Stimulated activated CD4-positive, alpha-beta T cell treated with anti-CD3 and anti-CD28 coated beads, Interleukin-4, amount 100 ng/mL, for 1 hour (primary cell): ENCODE data around the gene KIF21B.

ENCODE experiments used
- DNase-seq: peaks from one replicate; pipeline ENCODE4 v3.0.0-alpha.2; 2020

KIF21B gene

DNA sequence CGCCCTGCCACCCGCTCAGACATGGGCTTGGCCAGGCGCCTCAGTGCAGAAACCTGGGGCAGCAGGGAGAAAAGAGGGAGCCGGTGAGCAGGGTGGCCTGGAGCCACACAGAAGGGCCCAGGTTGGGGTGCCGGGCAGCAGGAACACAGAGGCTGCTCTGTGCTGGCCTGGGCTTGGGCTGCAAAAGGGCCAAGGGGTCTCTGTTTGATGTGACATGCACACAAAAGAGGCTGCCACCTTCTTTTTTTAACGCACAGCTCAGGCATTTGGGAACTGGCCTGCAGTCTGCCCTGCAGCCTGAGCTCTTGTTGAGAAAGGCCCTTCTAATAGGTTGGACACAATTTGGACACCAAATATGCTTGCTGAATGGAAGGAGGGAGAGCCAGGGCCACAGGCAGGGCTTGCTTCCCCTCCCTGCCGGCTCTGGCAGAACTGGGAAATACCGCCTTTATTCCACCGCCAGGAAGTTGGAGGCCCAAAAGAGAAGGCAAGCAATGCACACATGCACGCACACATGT, 32.4 kb downstream of the KIF21B start:
- no peak for DNase-seq

DNA sequence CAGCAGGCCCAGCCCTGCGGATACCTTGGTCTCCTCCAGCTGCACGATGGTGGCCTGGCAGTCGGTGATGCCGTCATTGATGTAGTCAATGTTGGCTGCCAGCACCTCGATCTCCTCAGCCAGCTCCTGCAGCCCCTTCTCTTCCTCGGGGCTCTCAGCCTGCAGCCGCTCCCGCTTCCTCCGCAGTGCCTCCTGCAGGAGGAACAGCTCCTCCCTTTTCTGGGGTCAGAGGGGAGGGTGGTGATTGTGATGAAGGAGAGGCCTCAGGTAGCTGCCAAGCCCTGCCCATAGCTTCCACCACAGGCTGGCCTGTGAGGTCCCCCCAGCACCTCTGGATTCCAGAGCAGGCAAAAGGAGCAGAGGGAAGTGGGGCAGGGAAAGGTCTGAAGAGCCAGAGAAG, 33.4 kb downstream of the KIF21B start:
- DNase-seq: no peak

DNA sequence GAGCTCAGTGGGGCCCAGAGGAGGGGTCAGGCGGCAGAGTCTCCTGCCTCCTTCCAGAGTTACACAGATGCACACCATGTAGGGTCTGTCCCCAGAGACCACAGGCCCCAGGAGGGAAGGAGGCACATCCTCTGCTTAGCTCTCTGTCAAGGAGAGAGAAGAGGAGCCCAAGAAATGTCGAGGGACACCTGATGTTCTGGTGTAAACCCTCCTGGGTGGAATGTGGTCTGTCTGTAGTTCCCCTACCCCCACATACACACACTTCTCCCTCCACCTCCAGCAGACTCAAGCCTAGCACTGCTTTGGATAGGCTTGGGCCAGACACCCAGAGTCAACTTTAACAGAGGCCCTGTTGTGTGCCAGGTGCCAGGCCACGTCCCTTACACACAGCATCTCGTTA, 34.2 kb downstream of the KIF21B start:
- no peak for DNase-seq

GRCh38 chr1:200988693-200989092, 34.8 kb downstream of the KIF21B start:
- DNase-seq: no peak

DNA sequence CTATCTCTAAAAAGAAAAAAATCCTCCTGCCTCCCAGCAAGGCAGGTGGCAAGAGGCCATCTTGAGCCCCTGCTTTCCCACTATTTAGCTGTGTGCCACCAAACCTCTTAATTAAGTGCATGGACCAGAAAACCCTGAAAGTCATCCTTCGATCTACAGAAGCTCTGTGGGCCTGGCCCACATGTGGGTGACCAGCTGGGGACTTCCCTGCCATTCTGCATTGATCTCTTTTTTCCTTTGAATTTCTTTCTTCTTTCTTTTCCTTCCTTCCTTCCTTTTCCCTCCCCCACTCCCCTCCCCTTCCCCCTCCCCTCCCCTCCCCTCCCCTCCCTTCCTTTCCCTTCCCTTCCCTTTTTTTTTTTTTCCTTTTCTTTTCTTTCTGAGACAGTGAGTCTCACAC, 38.0 kb downstream of the KIF21B start:
- DNase-seq: no peak

DNA sequence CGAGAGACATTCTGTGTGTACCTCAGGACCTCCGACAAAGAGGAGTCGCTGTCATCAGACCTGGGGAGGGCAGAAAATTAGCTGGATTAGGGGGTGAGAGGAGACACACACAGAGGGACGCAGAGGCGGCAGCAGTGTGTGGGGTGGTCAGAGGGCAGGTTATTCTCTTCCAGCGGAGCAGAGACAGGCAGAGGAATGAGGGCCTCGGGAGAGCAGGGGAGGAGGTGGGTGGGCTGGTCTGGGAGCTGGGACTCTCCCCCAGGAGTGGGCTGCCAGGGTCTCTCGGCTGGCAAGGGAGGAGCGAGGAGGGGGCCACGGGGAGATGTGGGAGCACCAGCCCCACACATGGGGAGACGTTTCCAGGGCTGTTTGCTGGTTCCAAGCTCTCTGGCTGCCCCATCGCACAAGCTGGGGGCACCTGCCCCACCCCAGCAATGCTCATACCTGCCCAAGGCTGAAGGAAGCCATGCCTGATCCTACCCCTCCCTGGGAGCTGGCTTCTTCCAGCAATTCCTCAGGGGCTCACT, 40.4 kb downstream of the KIF21B start:
- DNase-seq: no peak

DNA sequence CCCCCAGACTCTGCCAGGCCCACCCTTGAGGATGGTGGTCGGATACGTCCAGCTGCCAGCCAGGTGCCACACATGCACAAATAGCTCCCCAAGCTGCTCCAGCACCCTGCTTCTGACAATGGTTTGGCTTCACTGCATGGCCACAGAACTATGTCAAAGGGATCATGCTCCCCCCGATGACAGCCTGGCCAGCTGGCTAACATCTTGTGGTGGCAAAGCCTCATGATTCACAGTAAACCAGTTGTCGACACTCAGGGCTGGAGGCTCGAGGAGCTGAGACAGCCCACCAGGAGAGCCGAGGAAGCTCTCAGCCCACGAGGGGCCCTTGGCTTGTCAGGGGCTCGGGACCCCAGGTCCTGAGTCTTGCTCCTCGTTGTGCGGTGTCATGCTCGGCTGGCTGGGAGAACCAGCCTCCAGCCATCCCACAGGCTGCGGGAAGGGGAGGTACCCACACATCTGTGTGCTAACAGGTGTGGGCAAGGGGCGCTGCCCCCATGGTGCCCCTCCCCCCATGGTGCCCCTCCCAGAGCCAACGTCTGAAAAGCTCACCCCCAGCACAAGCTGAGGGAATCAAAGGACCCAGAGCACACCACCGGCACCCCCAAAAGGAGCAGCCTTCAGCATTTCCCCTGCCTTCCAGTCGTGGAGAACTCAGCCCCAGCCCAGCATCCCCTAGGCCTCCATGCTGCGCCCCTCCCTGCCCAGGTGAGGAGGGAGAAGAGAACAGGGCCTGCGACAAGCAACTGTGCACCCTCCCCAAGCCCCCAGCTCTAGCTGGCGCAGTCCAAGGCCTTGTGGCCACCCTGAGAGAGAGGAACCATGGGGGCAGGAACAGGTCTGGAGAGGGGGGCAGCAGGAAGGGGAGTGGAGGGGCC, 41.2 kb downstream of the KIF21B start:
- DNase-seq: no peak

DNA sequence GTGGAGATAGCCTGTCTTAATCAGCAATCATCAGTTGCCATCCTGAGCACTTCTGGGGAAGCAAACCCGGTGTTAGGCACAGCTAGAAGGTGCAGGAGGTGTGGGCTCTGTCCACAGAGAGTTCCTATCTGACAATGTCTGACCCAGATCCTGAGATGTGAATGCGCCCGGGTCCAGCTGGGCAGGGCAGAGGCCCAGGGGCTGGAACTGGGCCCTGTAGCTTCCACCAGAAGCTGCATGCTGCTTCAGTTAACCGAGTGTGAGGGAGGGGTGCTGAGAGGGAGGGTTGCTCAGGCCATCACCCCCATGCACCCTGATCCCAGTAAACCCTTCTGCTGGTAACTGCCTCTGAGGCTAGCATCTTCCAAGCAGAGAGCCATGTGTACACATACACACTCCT, 42.2 kb downstream of the KIF21B start:
- DNase-seq: no peak

GRCh38 chr1:200980873-200981272, 42.6 kb downstream of the KIF21B start:
- no peak for DNase-seq

DNA sequence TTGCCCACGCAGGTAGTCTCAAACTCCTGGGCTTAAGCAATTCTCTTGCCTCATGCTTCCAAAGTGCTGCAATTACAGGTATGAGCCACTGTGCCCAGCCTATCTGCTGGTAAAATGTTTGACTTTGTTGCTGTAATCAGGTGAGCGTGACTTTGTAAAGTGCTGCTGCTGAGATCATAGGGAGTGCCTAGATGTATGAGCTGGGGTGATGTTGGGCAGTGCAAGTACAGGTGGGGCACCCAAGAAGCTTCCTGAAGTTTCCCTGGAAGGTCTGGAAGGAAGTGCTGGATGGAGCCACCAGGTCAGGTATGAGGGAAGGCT, 43.1 kb downstream of the KIF21B start:
- DNase-seq: no peak

GRCh38 chr1:200979574-200980451, 43.7 kb downstream of the KIF21B start:
- DNase-seq: peak; percentile 70

DNA sequence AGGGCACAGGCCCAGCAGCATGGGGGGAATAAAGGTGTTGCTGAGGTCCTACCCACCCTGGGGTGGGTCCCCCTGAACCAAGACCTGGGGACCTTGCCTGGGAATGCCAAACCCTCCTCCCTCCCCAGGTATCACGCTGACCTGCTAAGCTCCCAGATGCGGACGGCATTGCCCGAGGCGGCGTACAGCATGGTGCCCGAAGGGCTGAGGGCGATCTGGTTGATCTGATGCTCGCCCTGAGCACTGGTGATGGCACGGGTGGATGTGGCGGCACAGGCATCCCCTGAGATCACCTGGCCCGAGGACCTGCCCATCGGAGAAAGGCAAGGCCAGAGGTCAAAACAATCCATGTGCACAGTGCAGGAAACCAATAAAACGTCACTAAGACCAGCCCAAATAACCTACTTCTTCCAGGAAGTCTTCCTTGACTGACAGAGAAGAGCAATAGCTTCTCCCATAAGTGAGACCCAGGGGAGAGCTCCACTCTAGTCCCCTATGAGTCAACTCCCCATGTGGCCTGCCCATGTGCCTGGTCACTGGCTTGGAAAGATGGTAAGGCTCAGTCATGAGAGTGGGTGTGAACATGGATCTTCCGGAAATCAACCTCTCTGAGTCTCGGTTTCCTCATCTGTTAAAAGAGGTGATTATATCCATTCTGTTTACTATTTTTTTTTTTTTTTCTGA, 46.3 kb downstream of the KIF21B start:
- no peak for DNase-seq

DNA sequence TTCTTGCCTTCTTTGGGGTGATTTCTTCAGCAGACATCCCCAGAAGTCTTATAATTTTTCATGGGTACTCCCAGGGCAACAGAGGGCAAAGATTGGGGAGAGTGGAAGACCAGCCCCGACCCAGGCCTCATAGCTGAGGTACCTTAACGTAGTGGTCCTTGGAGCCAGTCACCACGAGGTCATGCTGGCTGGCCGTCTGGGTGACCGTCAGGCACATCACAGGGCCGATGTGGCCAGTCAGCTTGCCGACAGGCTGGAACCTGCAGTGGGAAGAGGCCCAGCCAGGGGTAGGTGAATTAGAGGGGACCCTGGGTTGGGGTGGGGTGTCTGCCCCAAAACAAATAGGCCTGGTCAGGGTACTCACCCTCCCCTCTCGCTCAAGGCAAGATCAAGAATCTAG, 46.9 kb downstream of the KIF21B start:
- no peak for DNase-seq

DNA sequence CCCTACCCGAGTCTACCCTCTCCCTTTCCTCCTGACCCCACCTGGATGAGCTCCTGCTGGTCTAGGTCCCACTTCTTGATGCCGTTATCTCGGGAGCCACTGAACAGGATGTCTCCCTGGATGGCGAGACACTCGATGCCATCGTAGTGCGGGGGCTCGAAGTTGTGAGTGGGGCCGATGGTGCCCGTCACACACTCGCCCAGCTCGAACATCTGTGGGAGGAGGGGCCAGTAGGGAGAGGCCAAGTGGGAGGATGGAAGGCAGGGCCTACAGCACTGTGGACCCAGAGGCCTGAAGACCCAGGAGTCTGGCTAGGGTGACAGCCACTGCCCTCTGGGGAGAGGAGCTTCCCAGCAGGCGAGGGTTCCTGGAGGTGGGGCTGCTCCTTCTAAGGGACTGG, 48.1 kb downstream of the KIF21B start:
- DNase-seq: no peak

- DNase-seq: no peak
These were observed 48.8 kb downstream of the KIF21B start for GRCh38 chr1:200974711-200975110.

DNA sequence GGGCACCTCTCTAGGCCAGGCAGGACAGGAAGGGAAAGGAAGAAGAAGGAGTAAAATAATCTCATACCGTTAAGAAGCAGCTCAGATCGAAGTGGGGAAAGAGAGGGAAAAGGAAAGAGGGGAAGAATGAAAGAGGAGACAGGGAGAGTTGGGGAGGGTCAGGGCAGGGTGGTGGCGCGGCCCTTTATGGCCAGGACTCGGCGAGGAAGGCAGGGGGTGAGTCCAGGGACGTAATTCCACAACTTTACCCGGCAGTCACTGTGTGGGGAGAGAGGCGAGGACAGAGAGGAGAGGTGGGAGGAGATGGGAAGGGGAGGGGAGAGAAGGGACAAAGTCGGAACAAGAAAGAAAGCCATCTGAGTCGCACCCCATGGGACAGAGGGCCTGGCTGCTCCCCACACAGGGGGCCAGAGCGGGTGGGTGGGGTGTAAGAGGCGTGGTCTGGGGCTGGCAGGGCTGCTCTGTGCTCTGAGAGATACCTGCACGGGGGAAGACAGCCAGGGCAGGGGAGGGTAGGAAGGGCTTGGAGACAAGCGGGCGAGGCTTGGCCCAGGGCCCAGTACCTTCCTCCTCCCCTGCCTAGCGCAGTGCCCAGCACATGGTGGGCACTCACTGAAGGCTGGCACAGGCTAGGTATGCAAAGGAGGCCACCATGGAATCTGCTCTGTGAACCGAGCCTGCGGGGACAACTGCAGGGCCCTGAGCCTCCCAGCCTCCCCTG, 49.4 kb downstream of the KIF21B start:
- DNase-seq: no peak

DNA sequence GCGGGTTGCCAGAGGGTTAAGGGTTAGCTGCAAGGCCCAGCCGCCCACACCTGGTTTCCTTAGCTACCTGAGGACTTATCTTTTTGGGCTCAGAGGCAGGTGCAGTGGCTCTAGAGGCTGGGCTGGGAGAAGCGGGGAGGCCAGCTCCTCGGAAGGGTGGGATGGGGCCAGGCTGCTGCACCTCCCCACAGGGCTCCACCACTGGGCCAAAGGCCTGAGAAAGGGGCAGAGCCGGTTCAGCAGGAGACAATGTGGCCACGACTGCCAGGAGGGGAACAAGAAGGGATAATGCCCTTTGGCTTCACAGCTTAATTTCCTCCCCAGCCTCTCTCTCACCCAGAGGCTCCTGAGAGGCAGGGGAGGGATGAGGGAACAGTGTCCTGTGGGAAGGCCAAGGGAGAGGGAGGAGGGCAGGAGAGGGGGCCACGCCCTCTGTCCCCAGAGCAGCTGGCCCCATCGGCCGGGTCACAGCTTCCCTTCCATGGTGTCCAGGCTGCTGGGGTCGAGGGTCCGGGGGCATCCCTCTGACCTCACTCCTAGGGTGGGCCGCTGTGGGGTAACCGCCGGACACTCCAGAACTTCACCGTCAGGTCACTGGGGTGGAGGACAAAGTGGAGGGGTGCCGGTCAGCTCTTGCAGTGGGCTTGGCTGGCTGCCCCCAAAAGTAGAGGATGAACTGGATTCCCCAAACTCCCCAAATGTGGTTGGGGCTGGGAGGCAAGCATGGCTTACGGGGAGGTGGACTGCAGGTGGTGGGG, 50.4 kb downstream of the KIF21B start:
- no peak for DNase-seq

GRCh38 chr1:200971955-200972711, 51.4 kb downstream of the KIF21B start:
- DNase-seq: peak; percentile 66

GRCh38 chr1:200971428-200971903, 52.0 kb downstream of the KIF21B start:
- no peak for DNase-seq

DNA sequence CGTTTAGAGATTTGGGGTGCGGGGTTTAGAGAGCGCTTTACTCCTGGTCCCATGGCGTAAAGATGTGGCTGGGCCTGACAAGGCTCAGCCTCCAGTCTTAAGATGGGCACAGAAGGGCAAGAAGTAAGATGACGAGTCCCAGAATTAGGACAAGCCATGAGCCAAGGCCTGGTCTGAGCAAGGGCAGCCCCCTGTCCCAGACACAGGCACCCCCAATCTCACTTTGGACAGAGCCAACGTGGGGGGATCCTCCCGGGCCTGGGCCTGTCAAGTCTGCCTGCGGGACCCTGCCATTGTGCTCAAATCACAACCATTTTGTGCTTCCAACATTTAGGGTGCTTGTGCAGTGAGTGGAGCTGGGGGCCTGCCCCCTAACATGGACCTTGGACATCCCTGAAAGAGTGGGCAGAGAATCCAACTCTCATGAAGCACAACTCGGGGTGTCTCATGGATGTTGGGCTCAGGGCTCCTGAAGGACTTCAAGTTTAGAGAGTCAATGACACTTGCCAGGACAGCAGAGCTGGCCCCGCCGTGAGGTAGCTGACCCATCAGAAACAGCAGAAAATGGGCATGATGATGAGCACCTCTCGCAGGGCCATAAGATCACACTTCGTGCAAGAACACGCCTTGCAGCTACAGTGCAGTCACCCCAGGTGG, 52.6 kb downstream of the KIF21B start:
- DNase-seq: no peak
